ENCODE results near the gene DHRS9.
"Not testable (repeated sequence)": the region's sequence is repeated elsewhere in the genome, so short reads cannot be mapped to it uniquely, and the experiment has no call there.

Gene DHRS9

DNA sequence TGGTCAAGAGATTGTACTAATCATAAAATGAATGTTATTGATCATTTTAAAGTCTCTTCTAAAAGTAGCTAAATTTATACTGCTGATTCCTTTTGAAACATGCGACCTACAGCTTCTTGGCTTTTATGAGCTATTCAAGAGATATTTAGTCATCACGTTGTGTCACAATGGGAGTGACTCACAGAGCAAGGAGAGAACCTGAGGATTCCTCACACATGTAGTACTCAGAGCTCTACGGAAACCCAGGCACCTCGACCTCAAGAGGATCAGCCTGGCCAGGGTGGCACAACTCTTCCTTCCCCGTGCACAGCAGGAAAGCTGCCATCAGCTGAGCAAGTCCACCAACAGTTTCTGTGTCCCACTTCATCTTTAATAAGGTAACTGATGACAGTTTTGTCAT is at the start of gene DHRS9:
Gene DHRS9, plus strand, starts transcription at position 223 of the 400 bp plus-strand sequence. CDS start 12,019 bp downstream, outside the sequence.
- DNase-seq, result no peak

GRCh38 chr2:169023161-169023560 is 46.2 kb upstream of the DHRS9 start:
- DNase-seq, result no peak

DNA sequence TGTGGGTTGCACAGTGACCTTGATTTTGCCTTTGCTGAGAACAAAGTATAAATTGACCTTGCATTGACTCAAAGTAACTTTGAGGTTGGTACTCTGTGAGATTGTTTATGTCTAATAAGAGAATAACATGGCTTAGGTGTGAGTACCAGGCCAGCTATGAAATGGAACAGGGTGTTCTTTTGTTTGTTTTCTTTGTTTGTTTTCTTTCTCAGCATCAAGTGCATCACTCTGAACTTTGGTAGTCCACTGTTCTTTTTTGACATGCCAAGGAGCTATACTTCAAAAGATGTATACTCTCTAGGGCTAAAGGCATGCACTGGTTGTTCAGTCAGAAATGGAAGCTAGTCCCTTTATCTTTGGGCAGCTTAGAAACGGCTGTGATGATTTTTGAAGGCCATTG is 43.3 kb upstream of the DHRS9 start:
- no peak for DNase-seq

- DNase-seq, result no peak
Measured at GRCh38 chr2:169027234-169027633, 42.1 kb upstream of the DHRS9 start.

- no peak for DNase-seq
Measured at GRCh38 chr2:169029341-169029740, 40.0 kb upstream of the DHRS9 start.

GRCh38 chr2:169031202-169031601 is 38.2 kb upstream of the DHRS9 start, which contains the start of gene ABCB11:
Gene ABCB11 (minus strand): TSS chr2:169031324. CDS start chr2:169018125, 13,199 bp downstream.
- no peak for DNase-seq

DNA sequence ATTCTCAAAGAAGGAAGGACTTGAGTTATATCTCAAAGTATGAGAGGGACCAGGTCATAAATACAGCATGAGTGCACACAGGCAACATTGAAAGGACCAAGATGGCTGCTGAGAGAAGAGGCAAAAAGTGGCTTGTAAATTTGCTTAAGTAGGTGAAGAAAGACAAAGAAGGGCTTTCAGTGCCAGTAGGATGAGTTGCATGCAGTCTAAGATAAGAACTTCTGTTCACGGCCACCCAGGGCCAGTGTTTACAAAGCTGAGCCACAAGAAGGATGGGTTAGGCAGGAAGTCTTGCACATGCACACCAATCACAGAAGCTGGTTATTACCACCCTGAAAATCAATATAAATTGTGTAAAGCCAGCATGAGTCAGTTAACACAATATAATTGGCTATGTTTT is 35.1 kb upstream of the DHRS9 start:
- DNase-seq, result no peak

- DNase-seq, result no peak
Measured at GRCh38 chr2:169034984-169035544, 34.3 kb upstream of the DHRS9 start.

DNA sequence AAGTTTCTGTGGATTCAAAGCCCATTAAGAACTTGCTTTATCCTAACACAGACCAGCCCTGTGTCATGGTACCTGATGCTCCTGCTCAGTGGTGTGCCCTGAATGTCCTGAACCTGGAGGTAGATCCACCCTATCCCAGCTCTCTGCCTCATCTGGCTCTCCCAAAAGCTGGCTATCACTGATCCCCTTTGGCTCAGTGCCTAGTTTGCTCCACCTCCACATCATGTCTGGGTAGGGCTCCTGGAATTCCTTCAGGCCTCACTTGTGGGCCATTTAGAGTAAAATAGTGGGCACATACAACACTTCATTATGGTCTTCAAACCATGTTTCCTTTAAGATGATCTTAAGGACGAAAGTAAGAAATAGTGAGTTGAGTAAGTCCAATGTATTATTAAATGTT is 33.5 kb upstream of the DHRS9 start:
- DNase-seq, result no peak

GRCh38 chr2:169036736-169037440 is 32.5 kb upstream of the DHRS9 start:
- DNase-seq, result no peak

- no peak for DNase-seq
Measured at GRCh38 chr2:169038338-169038757, 31.0 kb upstream of the DHRS9 start.

- DNase-seq, result no peak
Measured at GRCh38 chr2:169039702-169040101, 29.7 kb upstream of the DHRS9 start.

DNA sequence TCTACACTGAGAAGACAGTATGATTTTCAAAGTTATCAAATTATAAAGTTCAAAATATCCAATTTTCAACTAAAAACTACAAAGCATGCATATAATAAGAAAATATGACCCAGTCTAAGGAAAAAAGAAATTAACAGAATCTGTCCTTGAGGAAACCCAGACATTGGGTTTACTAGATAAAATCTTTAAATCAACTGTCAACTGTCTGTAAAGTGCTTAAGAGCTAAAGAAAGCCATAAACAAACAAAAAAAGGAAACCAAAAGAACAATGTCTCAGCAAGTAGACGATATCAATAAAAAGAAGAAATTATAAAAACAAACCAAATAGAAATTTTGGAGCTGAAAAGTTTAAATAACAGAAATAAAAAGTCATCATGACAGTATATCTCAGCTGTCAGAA is 27.8 kb upstream of the DHRS9 start:
- no peak for DNase-seq

DNA sequence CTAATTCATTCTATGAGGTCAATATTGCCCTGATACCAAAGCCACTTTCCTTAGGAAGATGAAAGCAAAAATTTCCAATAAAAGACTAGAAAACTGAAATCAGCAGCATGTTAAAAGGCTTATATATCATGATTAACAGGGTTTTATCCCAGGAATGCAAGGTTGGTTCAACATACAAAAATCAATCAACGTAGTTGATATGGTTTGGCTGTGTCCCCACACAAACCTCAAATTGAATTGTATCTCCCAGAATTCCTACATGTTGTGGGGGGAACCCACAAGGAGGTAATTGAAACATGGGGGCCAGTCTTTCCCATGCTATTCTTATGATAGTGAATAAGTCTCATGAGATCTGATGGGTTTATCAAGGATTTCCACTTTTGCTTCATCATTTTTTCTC is 26.5 kb upstream of the DHRS9 start:
- DNase-seq, result no peak

DNA sequence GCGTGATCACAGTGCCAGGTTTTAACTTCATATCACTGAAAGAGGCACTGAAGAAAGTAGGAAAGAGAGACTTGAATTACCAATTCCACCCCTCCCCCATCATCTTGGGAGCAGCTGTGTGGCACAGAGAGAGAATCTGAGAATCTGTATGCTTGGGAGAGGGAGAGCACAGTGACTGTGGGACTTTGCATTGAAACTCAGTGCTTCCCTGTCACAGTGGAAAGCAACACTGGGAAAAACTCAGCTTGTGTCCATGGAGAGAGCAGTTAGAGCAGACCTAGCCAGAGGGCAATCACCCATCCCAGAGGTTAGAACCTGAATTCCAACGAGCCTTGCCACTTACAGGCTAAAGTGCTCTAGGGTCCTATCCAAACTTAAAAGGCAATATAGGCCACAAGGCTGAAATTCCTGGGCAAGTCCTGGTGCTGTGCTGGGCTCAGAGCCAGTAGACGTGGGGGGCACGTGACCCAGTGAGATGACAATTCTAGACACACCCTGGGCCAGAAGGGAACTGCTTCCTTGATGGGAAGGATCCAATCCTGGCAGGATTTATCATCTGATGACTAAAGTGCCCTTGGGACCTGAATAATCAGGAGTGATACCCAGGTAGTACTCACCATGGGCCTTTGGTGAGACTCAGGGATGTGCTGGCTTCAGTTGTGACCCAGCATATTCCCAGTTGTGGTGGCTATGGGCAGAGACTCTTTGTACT is 22.8 kb upstream of the DHRS9 start:
- DNase-seq, result no peak

DNA sequence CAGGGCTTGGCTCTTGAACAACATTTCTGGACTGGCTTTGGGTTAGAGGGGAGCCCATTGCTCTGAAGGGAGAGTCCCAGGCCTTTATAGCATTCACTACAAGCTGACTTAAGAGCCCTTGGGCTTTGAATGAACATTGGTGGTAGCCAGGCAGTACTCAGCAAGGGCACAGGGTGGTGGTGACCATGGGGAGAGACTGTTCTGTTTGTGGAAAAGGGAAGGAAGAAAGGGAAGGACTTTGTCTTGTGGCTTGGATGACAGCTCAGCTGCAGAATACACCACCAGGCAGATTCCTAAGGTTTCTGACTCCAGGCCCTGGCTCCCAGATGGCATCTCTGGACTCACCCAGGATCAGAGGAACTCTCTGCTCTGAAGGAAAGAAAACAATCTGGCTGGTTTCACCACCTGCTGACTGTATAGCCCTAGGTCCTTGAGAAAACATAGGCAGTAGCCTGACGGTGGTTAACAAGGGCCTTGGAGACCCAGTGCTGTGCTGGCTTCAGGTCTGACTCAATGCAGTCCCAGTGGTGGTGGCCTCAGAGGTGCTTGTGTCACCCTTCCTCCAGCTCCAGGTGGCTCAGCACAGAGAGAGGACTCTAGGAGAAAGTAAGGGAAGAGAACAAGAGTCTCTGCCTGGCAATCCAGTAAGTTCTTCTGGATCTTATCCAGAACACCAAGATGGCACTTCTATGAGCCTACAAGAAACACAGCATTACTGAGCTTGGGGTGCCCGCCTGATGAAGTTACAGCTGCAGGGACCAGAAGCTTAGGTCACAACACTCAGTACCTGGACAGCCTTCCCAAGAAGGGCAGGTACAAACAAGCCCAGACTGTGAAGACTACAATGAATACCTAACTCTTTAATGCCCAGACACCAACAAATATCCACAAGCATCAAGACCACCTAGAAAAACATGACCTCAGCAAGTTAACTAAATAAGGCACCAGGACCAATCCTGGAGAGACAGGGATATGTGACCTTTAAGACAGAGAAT is 21.8 kb upstream of the DHRS9 start:
- no peak for DNase-seq

DNA sequence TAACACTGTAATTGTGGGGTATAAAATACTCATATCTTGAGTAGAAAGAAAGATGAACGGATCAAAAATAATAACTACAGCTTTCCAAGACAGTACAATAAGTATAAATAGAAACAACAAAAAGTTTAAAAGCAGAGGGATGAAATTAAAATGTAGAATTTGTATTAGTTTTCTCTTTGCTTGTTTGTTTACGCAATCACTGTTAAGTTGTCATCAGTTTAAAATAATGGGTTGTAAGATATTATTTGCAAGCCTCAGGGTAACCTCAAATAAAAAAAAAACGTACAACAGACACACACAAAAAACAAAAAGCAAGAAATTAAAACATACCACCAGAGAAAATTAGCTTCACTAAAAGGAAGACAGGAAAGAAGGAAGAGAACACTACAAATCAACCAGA is 20.2 kb upstream of the DHRS9 start:
- DNase-seq, result no peak

- no peak for DNase-seq
Measured at GRCh38 chr2:169050476-169051240, 18.7 kb upstream of the DHRS9 start.

DNA sequence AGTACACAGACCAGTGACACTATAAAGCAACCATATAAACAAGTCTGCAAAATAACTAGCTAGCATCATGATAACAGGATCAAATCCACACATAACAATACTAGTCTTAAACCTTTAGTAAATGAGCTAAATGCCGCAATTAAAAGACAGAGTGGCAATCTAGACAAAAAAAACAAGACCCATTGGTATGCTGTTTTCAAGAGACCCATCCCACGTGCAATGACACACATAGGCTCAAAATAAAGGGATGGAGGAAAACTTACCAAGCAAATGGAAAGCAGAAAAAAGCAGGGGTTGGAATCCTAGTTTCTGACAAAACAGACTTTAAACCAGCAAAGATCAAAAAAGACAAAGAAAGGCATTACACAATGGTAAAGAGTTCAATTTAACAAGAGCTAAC is 14.8 kb upstream of the DHRS9 start:
- not testable (repeated sequence) for DNase-seq

DNA sequence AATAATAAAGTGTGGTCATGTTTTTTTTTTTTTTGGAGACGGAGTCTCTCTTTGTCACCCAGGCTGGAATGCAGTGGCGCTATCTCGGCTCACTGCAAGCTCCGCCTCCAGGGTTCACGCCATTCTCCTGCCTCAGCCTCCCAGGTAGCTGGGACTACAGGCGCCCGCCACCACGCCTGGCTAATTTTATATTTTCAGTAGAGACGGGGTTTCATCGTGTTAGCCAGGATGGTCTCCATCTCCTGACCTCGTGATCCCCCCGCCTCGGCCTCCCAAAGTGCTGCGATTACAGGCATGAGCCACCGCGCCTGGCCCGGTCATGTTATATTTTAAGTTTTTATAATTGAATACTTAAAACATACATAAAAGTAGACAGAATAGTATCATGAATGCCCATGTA is 5.2 kb upstream of the DHRS9 start:
- not testable (repeated sequence) for DNase-seq

- no peak for DNase-seq
Measured at GRCh38 chr2:169065422-169065821, 3.9 kb upstream of the DHRS9 start.

All from activated CD8-positive, alpha-beta memory T cell treated with anti-CD3 and anti-CD28 coated beads, Interleukin-2, amount 50 U/mL, for 4 hours (primary cell).